Measurements from ENCODE around the gene NAPG. TPM values are rescaled to one million over a fixed set of nuclear protein-coding genes. Genes with fewer than 3 reads are reported as not detected.
"Not testable (repeated sequence)": the region's sequence is repeated elsewhere in the genome, so short reads cannot be mapped to it uniquely, and the experiment has no call there.

NAPG gene
- total RNA-seq, 1 donor from 2014 or later = 44.8 TPM

GRCh38 chr18:10569941-10570340 is 44.1 kb downstream of the NAPG start:
- DNase-seq (ENCODE audit: low spot score); intact Hi-C loops (cut with DNase I): not testable (repeated sequence)

DNA sequence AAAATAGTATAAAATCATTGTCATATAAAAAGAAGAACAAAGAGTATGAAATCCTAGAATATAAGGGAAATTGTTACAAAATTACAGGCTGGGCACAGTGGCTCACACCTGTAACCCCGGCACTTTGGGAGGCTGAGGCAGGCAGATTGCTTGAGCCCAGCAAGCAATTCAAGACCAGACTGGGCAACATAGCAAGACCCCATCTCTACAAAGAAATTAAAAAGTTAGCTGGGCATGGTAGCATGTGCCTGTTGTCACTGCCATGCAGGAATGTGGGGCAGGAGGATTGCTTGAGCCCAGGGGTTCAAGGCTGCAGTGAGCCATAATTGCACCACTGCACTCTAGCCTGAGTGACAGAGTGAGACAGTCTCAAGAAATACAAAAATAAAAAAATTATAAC is 44.8 kb downstream of the NAPG start:
- no peak for DNase-seq (ENCODE audit: low spot score)
- intact Hi-C loops (cut with DNase I) = no loop called here

GRCh38 chr18:10571537-10571936 is 45.7 kb downstream of the NAPG start:
- no peak for DNase-seq (ENCODE audit: low spot score)
- intact Hi-C loops (cut with DNase I) = no loop called here

DNA sequence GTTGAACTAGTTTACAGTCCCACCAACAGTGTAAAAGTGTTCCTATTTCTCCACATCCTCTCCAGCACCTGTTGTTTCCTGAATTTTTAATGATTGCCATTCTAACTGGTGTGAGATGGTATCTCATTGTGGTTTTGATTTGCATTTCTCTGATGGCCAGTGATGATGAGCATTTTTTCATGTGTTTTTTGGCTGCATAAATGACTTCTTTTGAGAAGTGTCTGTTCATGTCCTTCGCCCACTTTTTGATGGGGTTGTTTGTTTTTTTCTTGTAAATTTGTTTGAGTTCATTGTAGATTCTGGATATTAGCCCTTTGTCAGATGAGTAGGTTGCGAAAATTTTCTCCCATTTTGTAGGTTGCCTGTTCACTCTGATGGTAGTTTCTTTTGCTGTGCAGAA is 47.4 kb downstream of the NAPG start:
- DNase-seq (ENCODE audit: low spot score); intact Hi-C loops (cut with DNase I): not testable (repeated sequence)

- DNase-seq (ENCODE audit: low spot score); intact Hi-C loops (cut with DNase I): not testable (repeated sequence)
Measured at GRCh38 chr18:10574412-10574811, 48.6 kb downstream of the NAPG start.

- intact Hi-C loops (cut with DNase I); DNase-seq (ENCODE audit: low spot score): not testable (repeated sequence)
Measured at GRCh38 chr18:10577842-10578572, 52.2 kb downstream of the NAPG start.

- DNase-seq (ENCODE audit: low spot score); intact Hi-C loops (cut with DNase I): not testable (repeated sequence)
Measured at GRCh38 chr18:10578573-10578899, 52.7 kb downstream of the NAPG start.

DNA sequence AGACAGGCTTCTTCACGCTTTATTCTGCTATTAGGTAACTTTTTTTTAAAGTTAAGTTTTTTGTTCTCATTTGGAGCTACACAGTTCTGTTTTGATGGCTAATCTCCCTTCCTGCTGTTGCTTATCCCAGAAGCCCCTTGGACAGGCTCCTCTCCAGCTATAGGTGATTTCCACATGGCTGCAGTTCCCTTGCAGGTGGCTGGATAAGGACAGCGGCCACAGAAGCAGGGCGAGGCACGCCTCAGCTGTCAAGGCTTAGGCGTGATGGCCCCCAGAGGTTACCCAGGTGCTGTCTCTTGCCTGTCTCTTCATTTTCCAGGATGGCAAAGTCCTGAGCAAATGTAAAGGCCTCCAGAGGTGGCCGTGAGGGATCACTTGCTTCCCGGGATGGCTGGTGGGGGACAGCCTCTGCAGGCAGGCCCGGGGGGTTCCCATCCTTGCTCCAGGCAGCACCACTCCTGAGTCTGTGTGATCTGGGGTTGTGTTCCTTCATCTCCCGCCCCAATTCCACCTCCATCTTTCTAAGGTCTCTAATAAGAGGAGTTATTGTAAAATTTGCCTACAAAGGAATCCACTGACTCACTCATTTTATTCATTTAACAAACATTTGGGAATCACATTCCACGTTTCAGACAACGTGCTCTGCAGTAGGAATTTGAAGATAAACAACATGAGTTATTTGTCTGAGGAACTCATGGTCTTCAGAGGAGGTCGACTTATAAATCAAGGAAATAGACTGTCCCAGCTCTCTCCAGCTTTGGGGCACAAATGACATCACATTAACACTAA is 53.4 kb downstream of the NAPG start:
- no peak for DNase-seq (ENCODE audit: low spot score)
- intact Hi-C loops (cut with DNase I) = no loop called here

- no peak for DNase-seq (ENCODE audit: low spot score)
- intact Hi-C loops (cut with DNase I) = no loop called here
Measured at GRCh38 chr18:10580215-10580614, 54.4 kb downstream of the NAPG start.

DNA sequence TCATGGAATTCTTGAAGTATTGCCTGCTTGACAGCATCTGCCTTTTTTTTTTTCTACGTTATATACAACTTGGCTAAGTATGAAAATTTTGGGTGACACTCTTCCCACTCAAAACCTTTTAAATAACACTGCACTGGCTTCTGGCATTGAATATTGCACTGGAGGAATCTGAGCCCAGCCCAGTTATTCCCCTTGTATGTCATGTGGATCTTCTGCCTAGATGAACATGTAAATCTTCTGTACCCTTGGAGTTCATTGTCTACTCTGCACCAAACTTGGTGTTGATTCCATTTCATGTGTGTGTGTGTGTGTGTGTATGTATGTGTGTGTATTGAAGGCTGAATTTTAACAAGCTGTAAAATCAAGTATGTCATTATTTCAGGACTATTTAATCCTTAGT is 59.4 kb downstream of the NAPG start:
- intact Hi-C loops (cut with DNase I) = no loop called here

DNA sequence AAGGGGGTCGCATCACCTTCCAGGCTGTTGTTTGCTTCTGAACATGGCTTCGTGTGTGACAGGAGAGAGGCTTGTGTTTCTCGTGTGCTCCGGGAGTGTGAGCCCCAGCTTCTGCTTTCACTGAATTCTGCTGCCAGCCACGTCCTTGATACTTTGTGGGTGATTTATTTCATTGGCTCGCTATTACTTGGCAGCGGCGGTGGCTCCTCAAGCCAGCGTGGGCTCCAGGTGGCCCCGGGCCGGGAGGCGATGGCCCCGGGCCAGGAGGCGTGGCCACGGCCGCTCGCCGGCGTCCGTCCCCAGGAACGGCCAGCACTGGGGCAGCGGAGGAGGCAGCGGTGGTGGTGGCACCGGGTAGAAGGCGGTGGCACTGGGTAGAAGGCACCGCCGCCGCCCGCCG is 63.1 kb downstream of the NAPG start:
- no peak for DNase-seq (ENCODE audit: low spot score)
- intact Hi-C loops (cut with DNase I) = no loop called here

More for the DNA sequence above, 59.4 kb downstream of the NAPG start:
- DNase-seq (ENCODE audit: low spot score) = no peak

GRCh38 chr18:10590412-10590811 is 64.6 kb downstream of the NAPG start:
- intact Hi-C loops (cut with DNase I) = no loop called here
- no peak for DNase-seq (ENCODE audit: low spot score)

DNA sequence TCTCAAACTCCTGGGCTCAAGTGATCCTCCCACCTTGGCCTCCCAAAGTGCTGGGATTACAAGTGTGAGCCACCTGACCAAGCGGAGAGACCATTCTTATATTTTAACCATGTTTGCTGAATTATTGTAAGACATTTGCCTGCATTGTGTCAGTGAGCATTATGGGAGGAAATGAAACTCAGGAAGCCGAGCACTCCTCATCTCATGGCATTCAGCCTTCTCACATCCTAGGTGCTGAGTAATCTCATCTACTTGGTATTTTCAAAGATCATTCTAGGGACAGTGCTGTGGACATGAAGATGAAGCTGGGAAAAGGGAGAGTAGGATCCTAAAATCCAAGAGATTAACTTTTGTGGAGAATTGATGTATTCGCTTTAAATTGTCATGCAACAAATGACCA is 66.1 kb downstream of the NAPG start:
- DNase-seq (ENCODE audit: low spot score) = no peak
- intact Hi-C loops (cut with DNase I) = no loop called here

GRCh38 chr18:10593366-10594022 is 67.7 kb downstream of the NAPG start:
- DNase-seq (ENCODE audit: low spot score); intact Hi-C loops (cut with DNase I): not testable (repeated sequence)

GRCh38 chr18:10595917-10596316 is 70.1 kb downstream of the NAPG start:
- intact Hi-C loops (cut with DNase I); DNase-seq (ENCODE audit: low spot score): not testable (repeated sequence)

- DNase-seq (ENCODE audit: low spot score); intact Hi-C loops (cut with DNase I): not testable (repeated sequence)
Measured at GRCh38 chr18:10597695-10598094, 71.9 kb downstream of the NAPG start.

DNA sequence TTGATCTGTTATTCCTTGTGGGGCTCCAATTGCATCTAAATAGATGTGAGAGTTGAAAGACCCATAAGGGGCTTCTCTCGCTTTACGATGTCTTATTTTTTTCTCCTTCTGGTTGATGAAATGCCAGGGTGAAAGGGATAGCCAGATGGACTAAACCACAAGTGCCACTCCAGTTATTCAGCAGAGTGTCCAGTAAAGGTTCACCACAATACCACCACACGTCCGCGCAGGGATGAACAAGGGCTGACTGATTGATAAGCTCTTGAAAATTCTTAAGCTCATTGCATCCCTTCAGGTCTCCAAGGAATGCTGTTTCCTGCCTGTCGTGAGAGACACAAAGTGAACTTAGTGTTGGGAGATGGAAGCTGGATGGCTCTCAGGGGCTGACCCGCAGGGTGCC is 74.9 kb downstream of the NAPG start:
- DNase-seq (ENCODE audit: low spot score); intact Hi-C loops (cut with DNase I): not testable (repeated sequence)

All from cardiac septum (tissue), 1 donor.